Kidney (tissue), 14 donors: ENCODE results near the gene CFAP43. TPM values are rescaled to one million over a fixed set of nuclear protein-coding genes. Genes with fewer than 3 reads are reported as not detected.

Experiments used
- DNase-seq, 5 donors: peaks; one replicate each; pipeline ENCODE4 v3.0.0-alpha.2; 2013 to 2020
- FAIRE-seq: peaks from 2 replicates; lab custom pipeline; 2012; peaks lifted over from hg19 to GRCh38; lab: Jason Lieb, UNC
- H3K27ac ChIP-seq, 2 donors: one replicate each; pipeline ENCODE4 v1.7.0; 2013; ENCODE audit warnings: low read depth in 2 of 2, low read length in 2 of 2, inconsistent platforms in 1 of 2
- H3K27me3 ChIP-seq: one replicate; pipeline ENCODE4 v1.7.1; 2013; ENCODE audit warnings: low read length, inconsistent platforms; ENCODE audit not compliant: control insufficient read depth, insufficient read depth
- H3K36me3 ChIP-seq, 3 donors: one replicate each; pipeline versions ENCODE4 v1.7.0 to v1.7.1; 2013; ENCODE audit warnings: low read length in 3 of 3, control low read depth in 1 of 3, inconsistent platforms in 1 of 3; ENCODE audit not compliant: insufficient read depth in 3 of 3, control insufficient read depth in 2 of 3
- H3K4me1 ChIP-seq, 3 donors: one replicate each; pipeline versions ENCODE4 v1.7.0 to v1.7.1; 2013; ENCODE audit warnings: low read length in 3 of 3, inconsistent platforms in 1 of 3, low read depth in 1 of 3; ENCODE audit not compliant: control insufficient read depth in 2 of 3, insufficient read depth in 2 of 3
- H3K4me3 ChIP-seq, 3 donors: one replicate each; pipeline versions ENCODE4 v1.7.0 to v1.8.1; 2013; ENCODE audit warnings: low read length in 3 of 3, control low read depth in 1 of 3, inconsistent platforms in 1 of 3
- H3K9ac ChIP-seq, 3 donors: one replicate each; pipeline versions ENCODE4 v1.7.0 to v1.7.1; 2013; ENCODE audit warnings: low read length in 3 of 3, control low read depth in 1 of 3, inconsistent platforms in 1 of 3
- H3K9me3 ChIP-seq, 3 donors: one replicate each; pipeline versions ENCODE4 v1.7.0 to v1.7.1; 2013; ENCODE audit warnings: low read length in 3 of 3, control low read depth in 1 of 3, inconsistent platforms in 1 of 3; ENCODE audit not compliant: control insufficient read depth in 2 of 3, insufficient read depth in 1 of 3
- intact Hi-C: fragments of 100-400 bp; cut with DNase I; formaldehyde crosslinking; loops from one replicate; pipeline ENCODE4 v1.11.1; 2022
- polyA plus RNA-seq: library from polyadenylated mRNA; stranded (reverse); fragments of 350-450 nt; fragmentation: Illumina TruSeq; extraction: RNeasy Lipid Tissue Mini Kit (QIAGEN cat#74804); gene quantifications from one replicate; pipeline ENCODE4 v1.2.3, GENCODE V29; 2014; ENCODE audit warnings: low read depth, low replicate concordance; ENCODE audit not compliant: insufficient read depth
- total RNA-seq: library from RNA; stranded (reverse); fragmentation: NEBNext Ultra II Directional; extraction: Animal tissue kit (Norgen Biotek cat#: 25700); gene quantifications from one replicate; pipeline ENCODE4 v1.2.1, GENCODE V29; 2021
- TF ChIP-seq, protein P1 (sequence below): IDR thresholded peaks from 3 replicates; pipeline ENCODE4 v1.5.1; 2012; ENCODE audit warnings: mild to moderate bottlenecking, moderate library complexity, borderline replicate concordance; ENCODE audit not compliant: insufficient read depth; ENCODE audit errors: extremely low read depth
- donor health status: control.
- donor health status: control.
- donor health status: control.
- donor health status: control.
- donor health status: control.
- donor health status: DM: yes; HTN: yes; CAD: no.
- donor health status: Normal renal cell carcinoma (clear cell type).

Gene CFAP43
- total and polyA plus RNA-seq, 2 donors from 2014 or later, result 3.1 to 7.2 TPM

GRCh38 chr10:104104418-104104817, 127.7 kb downstream of the CFAP43 start:
- H3K9ac ChIP-seq, result no peak overlapping the region
- DNase-seq, result no peak

DNA sequence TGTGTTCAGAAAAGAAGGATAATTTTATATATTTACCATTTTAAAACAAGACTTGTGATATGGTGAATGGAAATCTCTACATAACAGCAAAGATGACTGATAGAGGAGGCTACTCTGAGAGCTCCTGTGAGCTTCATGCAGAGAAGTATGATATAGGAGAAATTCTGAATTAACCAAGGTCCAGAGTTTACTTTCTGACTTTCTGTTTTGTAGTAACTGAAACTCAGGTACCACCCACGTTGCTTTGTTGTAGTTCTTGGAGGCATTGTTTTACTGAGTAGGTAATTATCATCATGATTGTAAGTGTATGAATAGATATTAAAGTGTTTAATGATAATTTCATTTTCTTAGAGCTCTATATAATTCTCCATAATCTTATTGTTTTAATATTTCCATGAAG, 128.2 kb downstream of the CFAP43 start:
- DNase-seq, result no peak
- Histone ChIP-seq H3K4me1 (no peaks in the 10 kb centered on the region), H3K27ac (no peak overlapping the region), H3K9me3 (no peaks in the 10 kb centered on the region), H3K4me3 (no peak overlapping the region), H3K9ac (no peak overlapping the region), H3K27me3 (no peaks in the 10 kb centered on the region), H3K36me3 (no peaks in the 10 kb centered on the region)
- FAIRE-seq, result no peak
- TF ChIP-seq, protein P1, sequence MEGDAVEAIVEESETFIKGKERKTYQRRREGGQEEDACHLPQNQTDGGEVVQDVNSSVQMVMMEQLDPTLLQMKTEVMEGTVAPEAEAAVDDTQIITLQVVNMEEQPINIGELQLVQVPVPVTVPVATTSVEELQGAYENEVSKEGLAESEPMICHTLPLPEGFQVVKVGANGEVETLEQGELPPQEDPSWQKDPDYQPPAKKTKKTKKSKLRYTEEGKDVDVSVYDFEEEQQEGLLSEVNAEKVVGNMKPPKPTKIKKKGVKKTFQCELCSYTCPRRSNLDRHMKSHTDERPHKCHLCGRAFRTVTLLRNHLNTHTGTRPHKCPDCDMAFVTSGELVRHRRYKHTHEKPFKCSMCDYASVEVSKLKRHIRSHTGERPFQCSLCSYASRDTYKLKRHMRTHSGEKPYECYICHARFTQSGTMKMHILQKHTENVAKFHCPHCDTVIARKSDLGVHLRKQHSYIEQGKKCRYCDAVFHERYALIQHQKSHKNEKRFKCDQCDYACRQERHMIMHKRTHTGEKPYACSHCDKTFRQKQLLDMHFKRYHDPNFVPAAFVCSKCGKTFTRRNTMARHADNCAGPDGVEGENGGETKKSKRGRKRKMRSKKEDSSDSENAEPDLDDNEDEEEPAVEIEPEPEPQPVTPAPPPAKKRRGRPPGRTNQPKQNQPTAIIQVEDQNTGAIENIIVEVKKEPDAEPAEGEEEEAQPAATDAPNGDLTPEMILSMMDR, result no peak
- intact Hi-C loops, result no loop called here

More at GRCh38 chr10:104104418-104104817, 127.7 kb downstream of the CFAP43 start:
- Histone ChIP-seq H3K4me1 (no peaks in the 10 kb centered on the region), H3K27ac (no peak overlapping the region), H3K27me3 (no peaks in the 10 kb centered on the region), H3K36me3 (no peaks in the 10 kb centered on the region), H3K9me3 (no peaks in the 10 kb centered on the region), H3K4me3 (no peak overlapping the region)
- TF ChIP-seq, protein P1, result no peak
- FAIRE-seq, result no peak
- intact Hi-C loops, result no loop called here

DNA sequence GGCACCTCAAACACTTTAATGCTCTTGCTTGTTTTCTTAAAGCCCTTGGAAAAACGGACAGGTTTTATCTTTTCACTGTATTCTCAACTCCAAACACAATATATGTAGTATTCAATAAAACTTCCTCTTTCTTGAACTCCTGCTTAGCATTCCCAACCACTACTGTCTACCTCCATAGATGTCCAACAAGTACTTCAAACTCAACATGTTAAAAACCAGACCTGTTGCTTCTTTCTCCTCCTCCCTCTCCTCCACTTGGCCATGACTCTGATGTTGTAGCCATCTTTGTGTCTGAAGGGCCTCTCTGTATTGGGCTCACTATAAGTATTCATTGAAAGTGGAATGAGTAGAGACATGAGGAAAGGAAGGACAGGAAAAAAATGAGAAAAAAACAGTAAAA, 130.3 kb downstream of the CFAP43 start:
- H3K4me3 ChIP-seq, result no peak overlapping the region
- DNase-seq (no peak), FAIRE-seq (no peak)
- no peaks in the 10 kb centered on the region for H3K9me3 ChIP-seq
- intact Hi-C loops, result no loop called here
- no peaks in the 10 kb centered on the region for H3K27me3 ChIP-seq
- no peak overlapping the region for H3K27ac ChIP-seq
- no peak overlapping the region for H3K9ac ChIP-seq
- no peaks in the 10 kb centered on the region for H3K4me1 ChIP-seq
- TF ChIP-seq, protein P1, result no peak
- H3K36me3 ChIP-seq, result no peaks in the 10 kb centered on the region

DNA sequence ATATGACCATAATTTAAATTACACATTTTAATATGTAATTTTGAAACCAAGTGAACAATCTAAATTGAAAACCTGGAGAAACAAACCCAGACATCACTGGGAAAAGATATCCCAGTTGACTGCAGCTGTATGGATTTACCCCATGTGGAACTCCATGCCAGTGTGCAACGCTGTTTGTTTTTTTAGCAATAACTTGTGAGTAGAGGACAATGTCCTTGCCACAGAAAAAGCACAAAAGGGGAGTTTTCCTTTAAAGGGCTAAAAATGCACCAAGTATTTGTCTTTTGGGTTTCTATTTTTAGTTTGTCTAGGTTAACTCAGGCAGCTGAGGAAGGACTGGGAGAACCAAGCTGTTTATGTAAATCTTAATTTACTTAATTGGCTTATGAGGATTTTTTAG, 131.4 kb downstream of the CFAP43 start:
- Histone ChIP-seq H3K27me3 (no peaks in the 10 kb centered on the region), H3K36me3 (no peaks in the 10 kb centered on the region), H3K4me1 (no peaks in the 10 kb centered on the region), H3K27ac (no peak overlapping the region), H3K9ac (no peak overlapping the region), H3K4me3 (no peak overlapping the region), H3K9me3 (no peaks in the 10 kb centered on the region)
- FAIRE-seq, result no peak
- intact Hi-C loops, result no loop called here
- TF ChIP-seq, protein P1, result no peak
- DNase-seq, result no peak
